ENCODE data around the gene SRF. TPM values are rescaled to one million over a fixed set of nuclear protein-coding genes. Genes with fewer than 3 reads are reported as not detected.
A peak's percentile ranks its signal among the peaks of the same experiment; 100 is the strongest.

SRF gene
- total and polyA plus RNA-seq, 2 of the 4 experiments (the other 2 are of a cell fraction), result 20.6 to 56.3 TPM

DNA sequence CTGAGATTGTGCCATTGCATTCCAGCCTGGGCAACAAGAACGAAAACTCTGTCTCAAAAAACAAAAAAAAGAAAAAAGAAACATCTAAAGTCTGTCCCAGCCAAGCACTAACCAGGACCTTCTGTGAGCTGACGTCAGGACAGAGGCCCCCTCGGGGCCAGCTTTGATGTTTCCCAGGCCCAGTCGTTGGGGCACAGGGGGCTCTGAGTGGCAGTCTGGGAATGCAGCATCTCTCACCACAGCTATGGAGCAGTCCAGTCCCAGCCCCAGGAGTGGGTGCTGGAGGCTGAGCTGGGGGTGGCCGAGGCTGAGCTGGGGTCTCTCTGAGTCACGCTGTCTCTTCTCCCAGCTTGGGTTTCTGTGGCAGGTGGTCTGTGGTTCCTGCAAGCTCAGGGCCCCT lies 46.0 kb upstream of the SRF start:
- ATAC-seq (ENCODE audit: low read depth) (0 out of 2 replicates have a peak, but pooled peaks have one; percentile 2), DNase-seq (peak; percentile 87)
- no peak overlapping the region for H4K5ac ChIP-seq (ENCODE audit: low read depth, low read length)
- no TSS peak for BruUV-seq (replicated peaks)
- H3K9me3 ChIP-seq (ENCODE audit: control insufficient read depth, insufficient read depth, low read length), result no peaks in the 10 kb centered on the region
- CTCF ChIA-PET, result interaction anchor here (3.7 kb wide), 1 partner anchor 18 kb away, joined by 17 read pairs; no protein-coding TSS in a partner anchor
- H3K4me1 ChIP-seq (ENCODE audit: control insufficient read depth, insufficient read depth, low read length), result peaks cover 65% of the 10 kb centered on the region
- peak overlapping the region; percentile 34; the same call in 1 of the 2 replicates for H2BK20ac ChIP-seq (ENCODE audit: low read depth, low read length)
- peak overlapping the region; percentile 64 for H2BK5ac ChIP-seq (ENCODE audit: low read depth, low read length, poor library complexity, severe bottlenecking)
- H4K20me1 ChIP-seq (ENCODE audit: insufficient read depth, low read length), result peaks cover 54% of the 10 kb centered on the region
- no peaks in the 10 kb centered on the region for H3K27me3 ChIP-seq (ENCODE audit: control insufficient read depth, insufficient read depth, low read length)
- POLR2A ChIA-PET (ENCODE audit: unreplicated experiment), result interaction anchor here (0.6 kb wide), 2 partner anchors 28 to 193 kb away, joined by 3 read pairs; no protein-coding TSS in a partner anchor
- 17% methylated on average over 1 of the region's 6 CpGs; no CpG with 5 or more reads in 1 of the 2 experiments for WGBS, 2 experiments (ENCODE audit: extremely low coverage in 2 of 2, insufficient read length in 1 of 2)
- peak overlapping the region; percentile 10; the same call in 1 of the 2 replicates for H3K27ac ChIP-seq (ENCODE audit: insufficient read depth, low read length)
- H3K14ac ChIP-seq (replicated peaks; ENCODE audit: low read depth, low read length), result peak overlapping the region; percentile 58; the same call in 1 of the 2 replicates
- H3K4me2 ChIP-seq (ENCODE audit: low read depth, low read length), result no peak overlapping the region
- intact Hi-C loops (cut with micrococcal nuclease) (no loop called here), dilution Hi-C loops (cut with HindIII; ENCODE audit: low sequenced_read_pairs, unreplicated experiment) (no loop called here), in situ Hi-C loops (cut with MboI; ENCODE audit: low sequenced_read_pairs) (loop anchor here (5.0 kb wide), 1 partner anchor 48 kb away; the partner anchor contains the start of gene PTK7)
- no peak overlapping the region for H3K56ac ChIP-seq (ENCODE audit: extremely low read depth, insufficient read depth, low read length)
- peak overlapping the region; percentile 19 for H2AK9ac ChIP-seq (replicated peaks; ENCODE audit: low read depth, low read length, poor library complexity)
- peak overlapping the region; percentile 80 for H3K4ac ChIP-seq (ENCODE audit: low read depth, low read length)
- H3K23ac ChIP-seq (ENCODE audit: low read depth, low read length), result 0 out of 2 replicates have a peak overlapping the region, but pooled peaks have one; percentile 35
- H3K9me1 ChIP-seq (ENCODE audit: insufficient read depth, low read length), result peaks cover 40% of the 10 kb centered on the region
- H3K18ac ChIP-seq (ENCODE audit: low read depth, low read length), result 0 out of 2 replicates have a peak overlapping the region, but pooled peaks have one; percentile 8
- H2BK120ac ChIP-seq (ENCODE audit: low read depth, low read length), result 0 out of 2 replicates have a peak overlapping the region, but pooled peaks have one; percentile 64
- no peak overlapping the region for H2AFZ ChIP-seq (replicated peaks; ENCODE audit: low read length, poor library complexity)
- H3K79me1 ChIP-seq (ENCODE audit: low read depth in 1 of 2, low read length in 2 of 2), result peaks cover 44 to 92% of the 10 kb centered on the region in 2 experiments
- TF ChIP-seq MAZ (IDR thresholded peaks at IDR 0.05; ENCODE audit: borderline replicate concordance, low read depth, low read length) (peak; percentile 84; the same call in 1 of the 2 replicates), BHLHE40 (IDR thresholded peaks at IDR 0.05; ENCODE audit: low read depth, low read length) (no peak), RAD21 (IDR thresholded peaks at IDR 0.05; ENCODE audit: low read length) (peak; percentile 8; the same call in 1 of the 2 replicates), SMC3 (IDR thresholded peaks at IDR 0.05; ENCODE audit: low read depth, low read length) (peak; percentile 10; the same call in 1 of the 2 replicates), CEBPB (IDR thresholded peaks at IDR 0.05; ENCODE audit: low read depth, low read length) (no peak), FOS (IDR thresholded peaks at IDR 0.05; ENCODE audit: low read depth, low read length) (peak; percentile 92)
- no peak overlapping the region for H2BK15ac ChIP-seq (ENCODE audit: low read depth, low read length)
- peaks cover 2% of the 10 kb centered on the region; the same call in 1 of the 2 replicates for H3K36me3 ChIP-seq (ENCODE audit: control insufficient read depth, insufficient read depth, low read length)
- H2AK5ac ChIP-seq (ENCODE audit: low read depth, low read length), result peak overlapping the region; percentile 52; the same call in 1 of the 2 replicates
- H3K9ac ChIP-seq (ENCODE audit: low read depth, low read length), result no peak overlapping the region
- no peak overlapping the region for H4K8ac ChIP-seq (ENCODE audit: low read depth in 2 of 2, low read length in 2 of 2)
- no peak overlapping the region; the same call in 1 of the 2 replicates for H4K91ac ChIP-seq (ENCODE audit: insufficient read depth, low read depth, low read length)
- H3K4me3 ChIP-seq (ENCODE audit: insufficient read depth, low read depth, low read length), result no peak overlapping the region

Measured in IMR-90 (cell line).